Aorta (tissue), 5 donors: ENCODE results near the gene ASPRV1. TPM values are rescaled to one million over a fixed set of nuclear protein-coding genes. Genes with fewer than 3 reads are reported as not detected.

ENCODE experiments used
- ATAC-seq: fragments of 200-7000 bp; cut with Tn5 transposase; one replicate; pipeline ENCODE4 v1.9.1; 2022; ENCODE audit warnings: moderate library complexity; ENCODE audit not compliant: low FRiP score
- DNase-seq, 2 donors: peaks; one replicate each; pipeline ENCODE4 v3.0.0-alpha.2; 2020
- H3K27ac ChIP-seq, 2 donors: one replicate each; pipeline ENCODE4 v1.5.1; 2013; ENCODE audit warnings: low read length in 2 of 2, mild to moderate bottlenecking in 2 of 2, moderate library complexity in 2 of 2, control low read depth in 1 of 2, inconsistent platforms in 1 of 2, low read depth in 1 of 2
- H3K27me3 ChIP-seq, 2 donors: one replicate each; pipeline ENCODE4 v1.6.1; 2013; ENCODE audit warnings: control low read depth in 1 of 2, low read length in 1 of 2, mild to moderate bottlenecking in 1 of 2, moderate library complexity in 1 of 2; ENCODE audit not compliant: insufficient read depth in 2 of 2, control insufficient read depth in 1 of 2
- H3K36me3 ChIP-seq, 2 donors: one replicate each; pipeline ENCODE4 v1.6.1; 2013; ENCODE audit warnings: control low read depth in 1 of 2, low read length in 1 of 2, mild to moderate bottlenecking in 1 of 2; ENCODE audit not compliant: insufficient read depth in 2 of 2, control insufficient read depth in 1 of 2
- H3K4me1 ChIP-seq, 2 donors: one replicate each; pipeline ENCODE4 v1.6.1; 2013; ENCODE audit warnings: low read length in 2 of 2, control low read depth in 1 of 2, mild to moderate bottlenecking in 1 of 2, moderate library complexity in 1 of 2; ENCODE audit not compliant: insufficient read depth in 2 of 2, control insufficient read depth in 1 of 2
- H3K4me3 ChIP-seq, 2 donors: one replicate each; pipeline ENCODE4 v1.5.1; 2013; ENCODE audit warnings: low read length in 2 of 2, control low read depth in 1 of 2, mild to moderate bottlenecking in 1 of 2
- H3K9me3 ChIP-seq: one replicate; pipeline ENCODE4 v1.6.1; 2013; ENCODE audit warnings: mild to moderate bottlenecking, low read length; ENCODE audit not compliant: control insufficient read depth
- WGBS, 2 donors: extraction: QIAGEN DNeasy Blood & Tissue Kit; methylation state at CpG; one replicate each; pipeline ENCODE4 v1.1.7; 2013; 5-methylcytosine and 5-hydroxymethylcytosine counted together
- intact Hi-C, 2 donors: fragments of 100-400 bp; cut with DNase I; formaldehyde crosslinking; loops; one replicate each; pipeline versions ENCODE4 v1.14.2 to v1.15.0; 2022
- polyA plus RNA-seq, 2 donors: library from polyadenylated mRNA; stranded (reverse); fragments of 200-250 nt; gene quantifications; one replicate each; pipeline ENCODE4 v1.2.3, GENCODE V29; 2013
- total RNA-seq, 2 donors: library from RNA; stranded (reverse); fragmentation: NEBNext Ultra II Directional; extraction: Animal tissue kit (Norgen Biotek cat#: 25700); gene quantifications; one replicate each; pipeline ENCODE4 v1.2.1, GENCODE V29; 2021
- donor health status: healthy with polysubstance abuse.
- donor health status: Bipolar disorder and iron deficiency.
- donor health status: DM: no; HTN: no; CAD: no.
- donor health status: DM: no; HTN: no; CAD: no.
- donor health status: DM: yes; HTN: yes; CAD: no.

The ASPRV1 gene
- total and polyA plus RNA-seq, 4 donors = 1.1 to 3.4 (median 2.0) TPM

- ATAC-seq (no peak), DNase-seq (peak; percentile 9 to 35)
- no peaks in the 10 kb centered on the region for H3K9me3 ChIP-seq
- H3K4me1 ChIP-seq = no peaks in the 10 kb centered on the region
- H3K27me3 ChIP-seq = no peaks in the 10 kb centered on the region
- no peaks in the 10 kb centered on the region for H3K36me3 ChIP-seq
- WGBS, 2 donors = 95 to 97% methylated on average over 3 of the region's 3 CpGs
- intact Hi-C loops = no loop called here
- no peak overlapping the region for H3K4me3 ChIP-seq
- H3K27ac ChIP-seq = no peak overlapping the region
These were observed 22.0 kb upstream of the ASPRV1 start for GRCh38 chr2:69983392-69983966.

- no peak overlapping the region for H3K4me3 ChIP-seq
- no peaks in the 10 kb centered on the region for H3K27me3 ChIP-seq
- H3K4me1 ChIP-seq = no peaks in the 10 kb centered on the region
- no peak overlapping the region for H3K27ac ChIP-seq
- no peaks in the 10 kb centered on the region for H3K36me3 ChIP-seq
- DNase-seq (peak in 1 of 2 donors; percentile 53), ATAC-seq (no peak)
- intact Hi-C loops = no loop called here
- no peaks in the 10 kb centered on the region for H3K9me3 ChIP-seq
- 67 to 73% methylated on average over 8 of the region's 8 CpGs for whole genome bisulfite sequencing, 2 donors
These were observed 18.7 kb upstream of the ASPRV1 start for GRCh38 chr2:69979902-69980807.

- peak in 1 of 2 donors; percentile 35 for DNase-seq
- no peaks in the 10 kb centered on the region for H3K27me3 ChIP-seq
- WGBS, 2 donors = 82 to 85% methylated on average over 4 of the region's 4 CpGs
- H3K9me3 ChIP-seq = no peaks in the 10 kb centered on the region
- no peaks in the 10 kb centered on the region for H3K36me3 ChIP-seq
- no peak overlapping the region for H3K27ac ChIP-seq
- H3K4me1 ChIP-seq = no peaks in the 10 kb centered on the region
- intact Hi-C loops = no loop called here
- H3K4me3 ChIP-seq = no peak overlapping the region
- ATAC-seq = no peak
These were observed 16.6 kb upstream of the ASPRV1 start for GRCh38 chr2:69977906-69978482.

GRCh38 chr2:69977186-69977585 lies 15.8 kb upstream of the ASPRV1 start:
- H3K27ac ChIP-seq = no peak overlapping the region
- WGBS, 2 donors = 89 to 93% methylated on average over 8 of the region's 8 CpGs
- intact Hi-C loops = no loop called here
- ATAC-seq (no peak), DNase-seq (peak in 1 of 2 donors; percentile 13)
- no peaks in the 10 kb centered on the region for H3K9me3 ChIP-seq
- no peaks in the 10 kb centered on the region for H3K36me3 ChIP-seq
- H3K4me1 ChIP-seq = no peaks in the 10 kb centered on the region
- H3K27me3 ChIP-seq = no peaks in the 10 kb centered on the region
- H3K4me3 ChIP-seq = no peak overlapping the region

GRCh38 chr2:69975853-69976462 lies 14.5 kb upstream of the ASPRV1 start:
- DNase-seq (peak in 1 of 2 donors; percentile 73), ATAC-seq (no peak)
- Histone ChIP-seq H3K4me1 (no peaks in the 10 kb centered on the region), H3K36me3 (no peaks in the 10 kb centered on the region), H3K27me3 (no peaks in the 10 kb centered on the region), H3K27ac (no peak overlapping the region), H3K9me3 (no peaks in the 10 kb centered on the region), H3K4me3 (no peak overlapping the region)
- intact Hi-C loops = no loop called here
- WGBS, 2 donors = 90 to 92% methylated on average over 13 of the region's 13 CpGs

- intact Hi-C loops = no loop called here
- ATAC-seq (no peak), DNase-seq (peak in 1 of 2 donors; percentile 55)
- H3K27me3 ChIP-seq = no peaks in the 10 kb centered on the region
- no peaks in the 10 kb centered on the region for H3K36me3 ChIP-seq
- WGBS, 2 donors = 83 to 89% methylated on average over 12 of the region's 12 CpGs
- no peaks in the 10 kb centered on the region for H3K4me1 ChIP-seq
- H3K27ac ChIP-seq = no peak overlapping the region
- no peaks in the 10 kb centered on the region for H3K9me3 ChIP-seq
- H3K4me3 ChIP-seq = no peak overlapping the region
These were observed 13.9 kb upstream of the ASPRV1 start for GRCh38 chr2:69975136-69975852.

- Histone ChIP-seq H3K4me1 (no peaks in the 10 kb centered on the region), H3K9me3 (no peaks in the 10 kb centered on the region), H3K27me3 (no peaks in the 10 kb centered on the region), H3K4me3 (no peak overlapping the region), H3K27ac (no peak overlapping the region), H3K36me3 (no peaks in the 10 kb centered on the region)
- intact Hi-C loops = no loop called here
- ATAC-seq = no peak
- peak; percentile 10 to 12 for DNase-seq
- WGBS, 2 donors = 68 to 70% methylated on average over 4 of the region's 4 CpGs
These were observed 11.9 kb upstream of the ASPRV1 start for GRCh38 chr2:69973335-69973735.

GRCh38 chr2:69972822-69973221 lies 11.4 kb upstream of the ASPRV1 start:
- no peak overlapping the region for H3K27ac ChIP-seq
- no peaks in the 10 kb centered on the region for H3K4me1 ChIP-seq
- no peaks in the 10 kb centered on the region for H3K27me3 ChIP-seq
- no peaks in the 10 kb centered on the region for H3K9me3 ChIP-seq
- intact Hi-C loops = no loop called here
- no peak for ATAC-seq
- peak in 1 of 2 donors; percentile 1 for DNase-seq
- H3K36me3 ChIP-seq = no peaks in the 10 kb centered on the region
- 95% methylated on average over 1 of the region's 1 CpG for WGBS, 2 donors
- H3K4me3 ChIP-seq = no peak overlapping the region
